GM12875 (cell line): Measurements from ENCODE around the gene YWHAH.

Source experiments
- H3K4me3 ChIP-seq: one replicate; pipeline ENCODE4 v1.5.1; 2011; ENCODE audit warnings: low read depth, low read length, control low read depth
- TF ChIP-seq, protein P1 (sequence below): IDR thresholded peaks from 2 replicates; pipeline ENCODE4 v1.5.1; 2011; ENCODE audit warnings: low read depth, mild to moderate bottlenecking, control low read depth, inconsistent platforms, low read length, moderate library complexity, borderline replicate concordance; ENCODE audit not compliant: insufficient read depth

The YWHAH gene

DNA sequence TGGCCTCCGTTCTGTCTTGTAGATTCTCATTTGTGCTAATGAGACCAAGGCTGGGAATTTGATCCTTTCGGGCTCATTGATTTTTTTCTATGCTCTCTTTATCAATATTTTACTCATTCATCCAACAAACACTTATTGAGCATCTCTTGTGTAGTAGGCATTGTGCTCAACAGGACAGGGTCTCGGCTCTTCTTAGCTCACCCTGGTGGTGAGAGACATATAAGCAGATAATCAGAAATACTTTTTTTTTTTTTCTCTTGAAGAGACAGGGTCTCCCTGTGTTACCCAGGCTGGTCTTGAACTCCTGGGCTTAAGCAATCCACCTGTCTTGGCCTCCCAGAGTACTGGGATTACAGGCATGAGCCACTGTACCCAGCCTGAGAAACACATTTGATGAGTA, 50.7 kb downstream of the YWHAH start:
- TF ChIP-seq, protein P1, sequence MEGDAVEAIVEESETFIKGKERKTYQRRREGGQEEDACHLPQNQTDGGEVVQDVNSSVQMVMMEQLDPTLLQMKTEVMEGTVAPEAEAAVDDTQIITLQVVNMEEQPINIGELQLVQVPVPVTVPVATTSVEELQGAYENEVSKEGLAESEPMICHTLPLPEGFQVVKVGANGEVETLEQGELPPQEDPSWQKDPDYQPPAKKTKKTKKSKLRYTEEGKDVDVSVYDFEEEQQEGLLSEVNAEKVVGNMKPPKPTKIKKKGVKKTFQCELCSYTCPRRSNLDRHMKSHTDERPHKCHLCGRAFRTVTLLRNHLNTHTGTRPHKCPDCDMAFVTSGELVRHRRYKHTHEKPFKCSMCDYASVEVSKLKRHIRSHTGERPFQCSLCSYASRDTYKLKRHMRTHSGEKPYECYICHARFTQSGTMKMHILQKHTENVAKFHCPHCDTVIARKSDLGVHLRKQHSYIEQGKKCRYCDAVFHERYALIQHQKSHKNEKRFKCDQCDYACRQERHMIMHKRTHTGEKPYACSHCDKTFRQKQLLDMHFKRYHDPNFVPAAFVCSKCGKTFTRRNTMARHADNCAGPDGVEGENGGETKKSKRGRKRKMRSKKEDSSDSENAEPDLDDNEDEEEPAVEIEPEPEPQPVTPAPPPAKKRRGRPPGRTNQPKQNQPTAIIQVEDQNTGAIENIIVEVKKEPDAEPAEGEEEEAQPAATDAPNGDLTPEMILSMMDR = peak; percentile 22; the same call in 1 of the 2 replicates
- no peak overlapping the region for H3K4me3 ChIP-seq

DNA sequence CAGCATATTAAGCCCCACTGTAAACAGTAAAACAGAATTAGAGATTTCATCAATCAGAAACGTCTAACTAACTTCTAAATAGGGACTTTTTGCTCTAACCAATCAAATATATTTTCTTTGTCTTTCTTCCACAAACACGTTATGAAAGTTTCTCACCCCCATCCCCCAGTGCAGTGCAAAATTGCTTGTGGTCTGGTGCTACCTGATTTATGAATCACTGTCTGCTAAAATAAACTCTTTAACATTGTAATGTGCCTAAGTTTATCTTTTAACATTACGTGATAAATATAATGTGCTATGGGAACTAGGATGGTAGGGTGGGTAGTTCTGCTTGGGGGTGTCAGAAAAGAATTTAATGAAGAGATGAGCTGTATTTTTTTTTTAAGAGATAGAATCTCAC, 51.5 kb downstream of the YWHAH start:
- no peak overlapping the region for H3K4me3 ChIP-seq
- TF ChIP-seq, protein P1 = no peak

DNA sequence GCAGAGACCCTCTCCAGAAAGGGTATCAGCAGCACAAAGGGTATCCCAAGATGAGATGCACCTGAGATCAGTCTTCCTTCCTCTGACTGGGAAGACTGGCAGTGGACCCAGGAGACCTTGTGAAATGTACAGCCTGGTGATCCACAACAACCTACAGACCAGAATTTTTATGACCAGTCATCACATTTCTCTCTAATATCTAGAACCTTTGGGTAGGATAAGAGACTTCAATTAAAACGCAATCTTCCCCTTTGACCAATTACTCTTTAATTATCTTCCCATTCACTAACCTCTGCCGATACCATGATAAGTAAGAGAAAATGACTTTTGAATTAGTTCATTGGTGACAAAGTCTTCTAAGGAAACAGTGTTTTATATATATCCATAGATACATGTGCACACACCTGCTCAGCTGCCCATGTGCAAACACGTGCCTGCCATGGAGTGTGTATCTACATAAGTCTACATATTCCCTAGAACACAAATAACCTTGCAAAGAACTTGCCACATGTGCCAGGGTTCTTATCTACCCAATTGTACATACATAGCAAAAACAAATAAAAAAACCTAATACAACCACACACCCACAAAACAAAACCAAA, 54.5 kb downstream of the YWHAH start:
- H3K4me3 ChIP-seq = no peak overlapping the region
- TF ChIP-seq, protein P1 = no peak

DNA sequence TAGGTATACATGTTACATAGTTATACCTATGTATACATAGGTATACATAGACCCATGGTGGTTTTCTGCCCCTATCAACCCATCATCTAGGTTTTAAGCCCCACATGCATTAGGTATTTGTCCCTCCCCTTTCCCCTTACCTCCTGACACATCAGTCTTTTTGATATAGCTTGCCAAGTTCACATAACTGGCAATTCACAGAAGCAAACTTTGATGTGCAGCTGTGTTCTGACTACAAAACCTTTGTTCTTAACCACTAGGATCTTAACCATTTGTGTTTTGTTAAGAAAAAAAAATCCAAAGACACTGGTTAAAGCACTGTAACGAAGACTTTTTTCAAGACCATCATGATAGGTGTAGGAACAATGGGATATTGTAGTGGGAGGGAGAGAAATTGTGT, 55.8 kb downstream of the YWHAH start:
- no peak overlapping the region for H3K4me3 ChIP-seq
- TF ChIP-seq, protein P1 = no peak

DNA sequence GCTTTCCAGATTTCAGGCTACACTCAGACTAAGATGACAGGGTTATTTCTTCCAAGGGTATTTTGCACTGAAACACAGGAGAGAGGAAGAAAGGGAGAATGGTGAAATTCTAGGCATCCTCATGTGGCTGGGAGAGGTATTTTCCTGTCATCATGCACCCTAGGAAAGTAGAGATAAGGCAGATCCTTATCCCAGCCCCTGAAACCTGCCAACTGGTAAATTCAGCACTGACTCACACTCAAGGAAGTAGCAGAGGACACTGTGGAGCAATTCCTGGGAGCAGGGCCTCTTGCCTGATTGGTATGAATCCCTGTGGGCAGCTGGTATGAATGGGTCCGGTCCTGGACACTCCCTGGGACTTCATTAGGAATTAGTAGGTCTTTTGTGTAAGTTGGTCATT, 61.1 kb downstream of the YWHAH start:
- TF ChIP-seq, protein P1 = no peak

More for the DNA sequence above, 61.1 kb downstream of the YWHAH start:
- H3K4me3 ChIP-seq = no peak overlapping the region
